RPMI7951 (cell line): Measurements from ENCODE around the gene LCE3D. TPM values are rescaled to one million over a fixed set of nuclear protein-coding genes. Genes with fewer than 3 reads are reported as not detected.

Source experiments
- total RNA-seq: library from RNA; depleted of rRNA; stranded (reverse); fragments of >200 nt; shearing (Covaris generic); gene quantifications from 2 replicates; pipeline ENCODE4 v1.2.3, GENCODE V29; 2014; rRNA removed

The LCE3D gene
- total RNA-seq, 1 experiment from 2014 or later = not detected

Other genes starting within 250 kb of the LCE3D start
- not detected in 2 replicates for gene FLG2, start 220.5 kb downstream of the LCE3D start, total RNA-seq
- not detected in 2 replicates for gene CRNN, start 166.3 kb downstream of the LCE3D start, total RNA-seq
- gene LCE5A, start 69.7 kb downstream of the LCE3D start, total RNA-seq = not detected in 2 replicates
- gene CRCT1, start 66.0 kb downstream of the LCE3D start, total RNA-seq = not detected in 2 replicates
- not detected in 2 replicates for gene LCE3E, start 13.7 kb downstream of the LCE3D start, total RNA-seq
- not detected in 2 replicates for gene LCE3C, start 19.7 kb upstream of the LCE3D start, total RNA-seq
- gene LCE3B, start 33.3 kb upstream of the LCE3D start, total RNA-seq = not detected in 2 replicates
- gene LCE3A, start 42.6 kb upstream of the LCE3D start, total RNA-seq = not detected in 2 replicates
- not detected in 2 replicates for gene LCE2D, start 82.9 kb upstream of the LCE3D start, total RNA-seq
- gene LCE2C, start 94.8 kb upstream of the LCE3D start, total RNA-seq = not detected in 2 replicates
- gene LCE2B, start 105.6 kb upstream of the LCE3D start, total RNA-seq = not detected in 2 replicates
- not detected in 2 replicates for gene LCE2A, start 117.8 kb upstream of the LCE3D start, total RNA-seq
- not detected in 2 replicates for gene LCE4A, start 127.6 kb upstream of the LCE3D start, total RNA-seq
- not detected in 2 replicates for gene KPRP, start 177.5 kb upstream of the LCE3D start, total RNA-seq
- not detected in 2 replicates for gene LCE1F, start 194.6 kb upstream of the LCE3D start, total RNA-seq
- not detected in 2 replicates for gene LCE1E, start 205.7 kb upstream of the LCE3D start, total RNA-seq
- gene LCE1D, start 216.2 kb upstream of the LCE3D start, total RNA-seq = not detected in 2 replicates
- not detected in 2 replicates for gene LCE1C, start 226.1 kb upstream of the LCE3D start, total RNA-seq
- not detected in 2 replicates for gene LCE1B, start 231.5 kb upstream of the LCE3D start, total RNA-seq
- gene LCE1A, start 247.0 kb upstream of the LCE3D start, total RNA-seq = not detected in 2 replicates